Fibroblast of mammary gland (primary cell): Measurements from ENCODE around the gene TJAP1.

ENCODE experiments used
- DNase-seq: peaks from one replicate; pipeline ENCODE4 v3.0.0-alpha.2; 2010; ENCODE audit warnings: low read depth
- H3K4me3 ChIP-seq: 2 replicates; pipeline ENCODE4 v1.5.1; 2011; ENCODE audit warnings: low read depth, mild to moderate bottlenecking, low read length, moderate library complexity; ENCODE audit not compliant: control insufficient read depth
- TF ChIP-seq, protein P1 (sequence below): conservative IDR thresholded peaks from 2 replicates; pipeline ENCODE4 v1.5.1; 2011; ENCODE audit warnings: low read depth, low read length, inconsistent platforms; ENCODE audit not compliant: control insufficient read depth, insufficient read depth

Gene TJAP1, protein sequence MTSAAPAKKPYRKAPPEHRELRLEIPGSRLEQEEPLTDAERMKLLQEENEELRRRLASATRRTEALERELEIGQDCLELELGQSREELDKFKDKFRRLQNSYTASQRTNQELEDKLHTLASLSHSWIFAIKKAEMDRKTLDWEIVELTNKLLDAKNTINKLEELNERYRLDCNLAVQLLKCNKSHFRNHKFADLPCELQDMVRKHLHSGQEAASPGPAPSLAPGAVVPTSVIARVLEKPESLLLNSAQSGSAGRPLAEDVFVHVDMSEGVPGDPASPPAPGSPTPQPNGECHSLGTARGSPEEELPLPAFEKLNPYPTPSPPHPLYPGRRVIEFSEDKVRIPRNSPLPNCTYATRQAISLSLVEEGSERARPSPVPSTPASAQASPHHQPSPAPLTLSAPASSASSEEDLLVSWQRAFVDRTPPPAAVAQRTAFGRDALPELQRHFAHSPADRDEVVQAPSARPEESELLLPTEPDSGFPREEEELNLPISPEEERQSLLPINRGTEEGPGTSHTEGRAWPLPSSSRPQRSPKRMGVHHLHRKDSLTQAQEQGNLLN

DNA sequence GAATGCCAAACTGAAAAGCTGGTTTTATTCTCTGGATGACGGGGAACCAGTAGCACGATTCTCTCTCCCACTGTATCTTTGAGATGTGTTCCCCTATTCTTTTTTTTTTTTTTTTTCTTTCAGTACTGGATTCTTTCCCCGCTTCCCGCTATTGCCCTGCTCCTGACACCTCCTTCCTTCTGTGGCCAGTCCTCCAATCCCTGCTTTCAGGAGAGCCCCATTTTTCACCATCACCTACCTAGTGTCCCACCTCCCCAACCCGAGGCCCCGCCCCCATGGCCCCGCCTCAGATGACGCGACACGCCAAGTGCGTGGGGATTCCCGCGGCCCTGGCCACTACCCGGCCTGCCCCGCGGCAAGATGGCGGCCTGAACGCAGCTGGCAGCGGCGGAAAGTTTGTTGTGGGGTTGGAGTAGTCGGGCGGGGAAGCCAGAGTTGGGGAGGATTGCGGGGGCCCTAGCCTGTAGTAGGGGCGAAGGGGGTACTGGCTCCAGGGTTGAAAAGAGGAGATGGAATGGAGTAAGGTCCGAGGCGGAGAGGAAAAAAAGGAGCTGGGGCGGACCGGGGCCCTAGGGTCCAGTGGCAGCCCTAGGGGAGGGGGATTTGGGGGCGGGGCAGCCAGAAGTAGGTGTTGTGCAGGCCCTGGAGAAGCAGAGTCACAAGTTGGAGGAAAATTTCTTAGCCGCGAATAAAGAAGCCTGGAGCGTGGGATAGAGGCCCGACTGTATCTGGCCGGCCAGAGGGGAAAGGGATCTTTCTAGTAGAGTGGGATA is at the start of gene TJAP1:
Gene TJAP1 (plus strand): TSS at position 336 of the 773 bp plus-strand sequence. CDS start 21,432 bp downstream, outside the sequence.
- peak; percentile 68 for DNase-seq
- H3K4me3 ChIP-seq, result peak within 1 kb of the TSS; percentile 75
- TF ChIP-seq, protein P1, sequence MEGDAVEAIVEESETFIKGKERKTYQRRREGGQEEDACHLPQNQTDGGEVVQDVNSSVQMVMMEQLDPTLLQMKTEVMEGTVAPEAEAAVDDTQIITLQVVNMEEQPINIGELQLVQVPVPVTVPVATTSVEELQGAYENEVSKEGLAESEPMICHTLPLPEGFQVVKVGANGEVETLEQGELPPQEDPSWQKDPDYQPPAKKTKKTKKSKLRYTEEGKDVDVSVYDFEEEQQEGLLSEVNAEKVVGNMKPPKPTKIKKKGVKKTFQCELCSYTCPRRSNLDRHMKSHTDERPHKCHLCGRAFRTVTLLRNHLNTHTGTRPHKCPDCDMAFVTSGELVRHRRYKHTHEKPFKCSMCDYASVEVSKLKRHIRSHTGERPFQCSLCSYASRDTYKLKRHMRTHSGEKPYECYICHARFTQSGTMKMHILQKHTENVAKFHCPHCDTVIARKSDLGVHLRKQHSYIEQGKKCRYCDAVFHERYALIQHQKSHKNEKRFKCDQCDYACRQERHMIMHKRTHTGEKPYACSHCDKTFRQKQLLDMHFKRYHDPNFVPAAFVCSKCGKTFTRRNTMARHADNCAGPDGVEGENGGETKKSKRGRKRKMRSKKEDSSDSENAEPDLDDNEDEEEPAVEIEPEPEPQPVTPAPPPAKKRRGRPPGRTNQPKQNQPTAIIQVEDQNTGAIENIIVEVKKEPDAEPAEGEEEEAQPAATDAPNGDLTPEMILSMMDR, result no peak

DNA sequence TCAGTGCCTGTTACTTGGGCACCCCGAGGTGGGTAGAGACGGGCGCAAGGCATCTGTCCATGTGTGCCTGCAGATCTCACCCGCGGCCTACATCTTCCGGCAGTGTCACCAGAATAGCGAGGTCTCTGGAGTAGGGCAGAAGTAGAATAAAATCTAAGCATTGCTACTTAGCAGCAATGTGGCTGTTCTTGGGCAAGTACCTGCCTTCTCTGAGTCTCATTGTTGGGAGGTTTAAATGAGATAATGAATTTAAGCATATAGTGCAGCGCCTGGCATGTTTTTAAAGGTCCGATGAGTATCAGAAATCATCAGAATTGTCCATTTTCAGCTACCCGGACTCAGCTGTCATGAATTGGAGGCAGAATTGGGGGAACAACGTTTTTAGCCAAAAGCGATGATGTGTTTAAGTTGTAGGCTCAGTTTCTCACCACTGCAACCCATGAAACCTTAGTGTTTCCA is 49.2 kb upstream of the TJAP1 start:
- no peak for DNase-seq
- peak overlapping the region; percentile 95 for H3K4me3 ChIP-seq
- TF ChIP-seq, protein P1, result no peak

DNA sequence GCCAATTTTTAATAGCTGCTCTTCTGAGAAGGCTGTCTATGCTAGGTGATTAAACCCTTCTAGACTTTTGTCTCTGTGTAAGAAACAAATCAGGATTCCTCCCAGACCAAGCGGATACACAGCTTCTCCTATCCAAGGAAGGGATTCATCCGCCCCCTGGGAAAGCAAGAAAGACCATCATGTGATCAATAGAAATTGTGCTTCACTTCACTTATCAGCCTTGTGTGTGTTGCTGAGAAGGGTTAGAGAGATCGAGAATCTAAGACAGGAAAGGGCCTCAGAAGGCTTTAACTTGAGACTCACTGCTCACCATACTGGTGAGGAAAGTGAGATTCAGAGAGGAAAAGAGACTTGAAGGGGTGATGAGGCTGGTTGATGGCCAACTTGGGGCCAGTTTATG is 48.5 kb upstream of the TJAP1 start:
- H3K4me3 ChIP-seq, result peak overlapping the region; percentile 95
- DNase-seq, result peak; percentile 19
- TF ChIP-seq, protein P1, result no peak

DNA sequence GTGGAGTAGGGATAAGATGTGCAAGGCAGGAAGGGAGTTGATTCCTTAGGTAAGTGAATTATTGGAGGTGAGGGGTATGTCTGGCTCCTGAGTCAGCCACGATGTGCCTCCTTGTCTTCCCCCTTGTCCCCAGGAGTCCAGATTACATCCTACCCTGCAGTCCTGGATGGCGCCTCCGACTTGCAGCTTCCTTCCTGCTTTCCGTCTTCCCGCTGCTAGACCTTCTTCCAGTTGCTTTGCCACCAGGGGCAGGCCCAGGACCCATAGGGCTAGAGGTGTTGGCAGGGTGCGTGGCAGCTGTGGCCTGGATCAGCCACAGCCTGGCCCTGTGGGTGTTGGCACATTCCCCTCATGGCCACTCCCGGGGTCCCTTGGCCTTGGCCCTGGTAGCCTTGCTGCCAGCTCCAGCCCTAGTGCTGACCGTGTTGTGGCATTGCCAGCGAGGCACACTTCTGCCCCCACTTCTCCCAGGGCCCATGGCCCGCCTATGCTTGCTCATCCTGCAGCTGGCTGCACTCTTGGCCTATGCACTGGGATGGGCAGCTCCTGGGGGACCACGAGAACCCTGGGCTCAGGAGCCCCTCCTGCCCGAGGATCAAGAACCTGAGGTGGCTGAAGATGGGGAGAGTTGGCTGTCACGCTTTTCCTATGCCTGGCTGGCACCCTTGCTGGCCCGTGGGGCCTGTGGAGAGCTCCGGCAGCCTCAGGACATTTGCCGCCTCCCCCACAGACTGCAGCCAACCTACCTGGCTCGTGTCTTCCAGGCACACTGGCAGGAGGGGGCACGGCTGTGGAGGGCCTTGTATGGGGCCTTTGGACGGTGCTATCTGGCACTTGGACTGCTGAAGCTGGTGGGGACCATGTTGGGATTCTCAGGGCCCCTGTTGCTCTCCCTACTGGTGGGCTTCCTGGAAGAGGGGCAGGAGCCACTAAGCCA is 45.1 kb upstream of the TJAP1 start:
- TF ChIP-seq, protein P1, result no peak
- no peak for DNase-seq

DNA sequence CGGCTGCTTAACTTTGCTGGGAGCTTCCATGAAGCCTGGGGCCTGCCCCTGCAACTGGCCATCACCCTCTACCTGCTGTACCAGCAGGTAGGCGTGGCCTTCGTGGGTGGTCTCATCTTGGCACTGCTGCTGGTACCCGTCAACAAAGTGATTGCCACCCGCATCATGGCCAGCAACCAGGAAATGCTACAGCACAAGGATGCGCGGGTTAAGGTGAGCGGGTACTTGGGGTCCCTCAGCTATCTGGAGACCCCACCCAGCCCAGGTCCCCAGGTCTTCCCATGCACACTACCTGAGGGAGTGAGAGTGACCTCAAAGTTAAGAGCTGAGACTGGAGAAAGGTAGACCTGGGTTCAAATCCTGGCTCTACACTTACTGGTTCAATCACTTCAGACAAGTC is 44.2 kb upstream of the TJAP1 start:
- no peak for DNase-seq
- no peak overlapping the region for H3K4me3 ChIP-seq
- TF ChIP-seq, protein P1, result no peak

More for the DNA sequence above, 45.1 kb upstream of the TJAP1 start:
- no peak overlapping the region for H3K4me3 ChIP-seq
